Ectodermal cell (in vitro differentiated cells): ENCODE measurements around the gene KRT16.
"Not testable (repeated sequence)": the region's sequence is repeated elsewhere in the genome, so short reads cannot be mapped to it uniquely, and the experiment has no call there.

Experiments used
- H3K27ac ChIP-seq: 2 replicates; pipeline ENCODE4 v1.7.0; 2013; ENCODE audit warnings: mild to moderate bottlenecking, low read depth, low read length; ENCODE audit not compliant: insufficient read depth, poor library complexity, severe bottlenecking
- H3K27me3 ChIP-seq: 2 replicates; pipeline ENCODE4 v1.7.0; 2013; ENCODE audit warnings: mild to moderate bottlenecking, low read length; ENCODE audit not compliant: insufficient read depth, control insufficient read depth, poor library complexity, severe bottlenecking
- H3K36me3 ChIP-seq: one replicate; pipeline ENCODE4 v1.7.0; 2013; ENCODE audit warnings: low read length; ENCODE audit not compliant: control insufficient read depth, insufficient read depth
- H3K4me1 ChIP-seq: one replicate; pipeline ENCODE4 v1.7.0; 2013; ENCODE audit warnings: low read length; ENCODE audit not compliant: control insufficient read depth, insufficient read depth
- H3K4me3 ChIP-seq: 2 replicates; pipeline ENCODE4 v1.7.0; 2013; ENCODE audit warnings: low read depth, low read length, control low read depth; ENCODE audit not compliant: insufficient read depth
- H3K9me3 ChIP-seq: 2 replicates; pipeline ENCODE4 v1.7.0; 2013; ENCODE audit warnings: mild to moderate bottlenecking, low read length, moderate library complexity; ENCODE audit not compliant: control insufficient read depth
- WGBS, 2 experiments: methylation state at CpG; one replicate each; pipeline ENCODE4 v1.1.7; 2013; ENCODE audit warnings: missing lambda C conversion rate in 2 of 2; 5-methylcytosine and 5-hydroxymethylcytosine counted together

Gene KRT16

GRCh38 chr17:41626914-41627295 lies 14.3 kb upstream of the KRT16 start:
- peaks cover 16% of the 10 kb centered on the region for H3K4me1 ChIP-seq
- H3K36me3 ChIP-seq, H3K9me3 ChIP-seq, H3K4me3 ChIP-seq, H3K27ac ChIP-seq, H3K27me3 ChIP-seq: not testable (repeated sequence)
- WGBS, 2 experiments, result 85 to 86% methylated on average over 5 of the region's 5 CpGs

- not testable (repeated sequence) for H3K36me3 ChIP-seq, H3K4me3 ChIP-seq, H3K27ac ChIP-seq, H3K27me3 ChIP-seq, H3K9me3 ChIP-seq
- WGBS, 2 experiments, result 94 to 97% methylated on average over 17 of the region's 17 CpGs
- peaks cover 16% of the 10 kb centered on the region for H3K4me1 ChIP-seq
Measured at GRCh38 chr17:41626028-41626913, 13.7 kb upstream of the KRT16 start.

DNA sequence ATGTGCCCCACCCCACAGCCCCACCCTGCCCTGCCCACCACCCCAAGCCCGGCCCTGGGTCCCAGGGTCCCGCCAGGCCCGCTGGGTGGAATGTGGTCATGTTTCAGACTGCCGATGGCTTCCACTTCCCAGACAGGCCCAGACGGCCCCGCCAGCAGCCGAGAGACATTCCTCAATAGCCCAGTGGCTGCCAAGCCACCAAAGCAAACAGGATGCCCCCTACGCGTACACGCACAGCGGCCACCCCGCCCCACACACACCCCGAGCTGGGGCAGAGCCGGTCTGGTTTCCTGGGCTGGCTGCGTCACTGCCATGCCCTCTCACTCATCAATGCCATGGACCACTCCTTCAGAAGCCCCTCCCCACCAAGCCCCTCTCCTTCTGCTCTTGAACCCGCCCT lies 13.0 kb upstream of the KRT16 start:
- Histone ChIP-seq H3K9me3 (no peaks in the 10 kb centered on the region), H3K27ac (no peak overlapping the region), H3K27me3 (no peaks in the 10 kb centered on the region), H3K4me1 (peaks cover 16% of the 10 kb centered on the region), H3K36me3 (no peaks in the 10 kb centered on the region), H3K4me3 (no peak overlapping the region)
- WGBS, 2 experiments, result 90 to 94% methylated on average over 16 of the region's 16 CpGs

- WGBS, 2 experiments, result 88 to 91% methylated on average over 31 to 33 of the region's 33 CpGs
- Histone ChIP-seq H3K4me3 (no peak within 1 kb of the TSS), H3K9me3 (no peaks in the 10 kb centered on the region), H3K27me3 (no peaks in the 10 kb centered on the region), H3K27ac (no peak within 1 kb of the TSS), H3K4me1 (peaks cover 16% of the 10 kb centered on the region), H3K36me3 (no peaks in the 10 kb centered on the region)
Measured at GRCh38 chr17:41624208-41625101, 11.9 kb upstream of the KRT16 start, which contains the start of gene KRT17. TSS of gene KRT17 (minus strand) at chr17:41624575. CDS start at chr17:41624509, 66 bp downstream.

- H3K36me3 ChIP-seq, H3K27me3 ChIP-seq, H3K27ac ChIP-seq, H3K4me3 ChIP-seq, H3K9me3 ChIP-seq: not testable (repeated sequence)
- 67% methylated on average over 10 of the region's 10 CpGs for WGBS, 2 experiments
- peaks cover 16% of the 10 kb centered on the region for H3K4me1 ChIP-seq
Measured at GRCh38 chr17:41623184-41623861, 10.8 kb upstream of the KRT16 start.

DNA sequence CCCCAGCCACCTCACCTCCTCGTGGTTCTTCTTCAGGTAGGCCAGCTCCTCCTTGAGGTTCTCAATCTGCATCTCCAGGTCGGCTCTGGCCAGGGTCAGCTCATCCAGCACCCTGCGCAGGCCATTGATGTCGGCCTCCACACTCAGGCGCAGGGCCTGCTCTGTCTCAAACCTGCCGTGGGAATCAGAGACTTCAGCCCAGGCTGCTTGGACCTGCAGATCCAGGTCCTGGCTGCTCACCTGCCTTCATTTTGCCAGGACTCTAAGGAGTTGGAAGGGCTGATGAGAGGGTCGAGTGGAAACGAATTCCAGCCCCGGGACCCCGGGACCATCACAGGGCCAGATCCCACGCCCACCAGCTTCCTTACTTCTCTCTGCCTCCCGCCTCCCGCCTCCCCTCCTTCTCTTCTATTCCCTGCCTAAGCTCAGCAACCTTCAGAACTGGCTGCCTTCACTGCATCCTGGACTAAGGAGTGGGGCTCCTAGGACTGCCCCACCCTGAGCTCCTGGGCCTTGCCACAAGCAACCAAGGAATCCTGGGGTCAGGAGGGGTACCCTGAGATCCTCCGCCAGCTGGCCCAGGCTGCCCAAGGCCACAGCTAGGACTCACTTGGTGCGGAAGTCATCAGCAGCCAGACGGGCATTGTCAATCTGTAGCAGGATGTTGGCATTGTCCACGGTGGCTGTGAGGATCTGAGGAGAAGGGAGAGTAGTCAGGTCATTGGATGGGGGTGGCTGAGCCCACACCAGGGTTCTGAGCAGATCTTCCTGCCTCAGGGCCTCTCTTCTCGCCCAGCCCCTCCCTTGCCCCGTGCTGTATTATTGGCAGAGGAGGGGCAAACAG lies 10.0 kb upstream of the KRT16 start:
- H3K9me3 ChIP-seq, H3K27ac ChIP-seq, H3K27me3 ChIP-seq, H3K4me3 ChIP-seq, H3K36me3 ChIP-seq: not testable (repeated sequence)
- H3K4me1 ChIP-seq, result peaks cover 20% of the 10 kb centered on the region
- WGBS, 2 experiments, result 88 to 91% methylated on average over 19 of the region's 19 CpGs

GRCh38 chr17:41621916-41622315 lies 9.3 kb upstream of the KRT16 start:
- no peak overlapping the region for H3K27ac ChIP-seq
- no peaks in the 10 kb centered on the region for H3K27me3 ChIP-seq
- no peaks in the 10 kb centered on the region for H3K9me3 ChIP-seq
- H3K4me3 ChIP-seq, result no peak overlapping the region
- H3K4me1 ChIP-seq, result peaks cover 21% of the 10 kb centered on the region
- no peaks in the 10 kb centered on the region for H3K36me3 ChIP-seq
- 94 to 98% methylated on average over 2 of the region's 2 CpGs for WGBS, 2 experiments

GRCh38 chr17:41621435-41621817 lies 8.9 kb upstream of the KRT16 start:
- H3K4me3 ChIP-seq, H3K27ac ChIP-seq, H3K36me3 ChIP-seq, H3K27me3 ChIP-seq, H3K9me3 ChIP-seq: not testable (repeated sequence)
- peaks cover 26% of the 10 kb centered on the region for H3K4me1 ChIP-seq
- 95 to 96% methylated on average over 11 of the region's 11 CpGs for WGBS, 2 experiments

- H3K27ac ChIP-seq, result no peak overlapping the region
- H3K4me3 ChIP-seq, result no peak overlapping the region
- no peaks in the 10 kb centered on the region for H3K36me3 ChIP-seq
- WGBS, 2 experiments, result 92% methylated on average over 21 of the region's 21 CpGs
- H3K9me3 ChIP-seq, result no peaks in the 10 kb centered on the region
- no peaks in the 10 kb centered on the region for H3K27me3 ChIP-seq
- peaks cover 28% of the 10 kb centered on the region for H3K4me1 ChIP-seq
Measured at GRCh38 chr17:41620583-41621434, 8.2 kb upstream of the KRT16 start.
